Gastrocnemius medialis (tissue), 4 donors: Measurements from ENCODE around the gene EPS15. TPM values are rescaled to one million over a fixed set of nuclear protein-coding genes. Genes with fewer than 3 reads are reported as not detected.

ENCODE experiments used
- ATAC-seq, 2 donors: fragments of 150-250 bp; one replicate each; pipeline ENCODE4 v1.9.1; 2016
- DNase-seq, 2 donors: peaks; one replicate each; pipeline ENCODE4 v3.0.0-alpha.2; 2019
- H3K27ac ChIP-seq, 4 donors: fragments of 200-600 bp; sonication (generic); 1 replicate in 1 of 4; 2 replicates in 3 of 4; pipeline ENCODE4 v1.5.1; 2016 to 2018; ENCODE audit warnings: mild to moderate bottlenecking in 2 of 4, moderate library complexity in 1 of 4
- H3K27me3 ChIP-seq, 3 donors: fragments of 200-600 bp; sonication (generic) in 2 of 3; 1 replicate in 1 of 3; 2 replicates in 2 of 3; pipeline versions ENCODE4 v1.5.1 to v1.6.0; 2016 to 2019; ENCODE audit warnings: mild to moderate bottlenecking in 1 of 3, moderate library complexity in 1 of 3
- H3K36me3 ChIP-seq, 2 donors: fragments of 200-600 bp; sonication (generic) in 1 of 2; one replicate each; pipeline ENCODE4 v1.5.1; 2017 to 2018
- H3K4me1 ChIP-seq, 2 donors: fragments of 200-600 bp; sonication (generic) in 1 of 2; one replicate each; pipeline ENCODE4 v1.5.1; 2016 to 2017; ENCODE audit warnings: mild to moderate bottlenecking in 2 of 2
- H3K4me3 ChIP-seq, 4 donors: fragments of 200-600 bp; sonication (generic) in 3 of 4; 1 replicate in 1 of 4; 2 replicates in 3 of 4; pipeline ENCODE4 v1.5.1; 2016 to 2019; ENCODE audit warnings: mild to moderate bottlenecking in 2 of 4
- H3K9me3 ChIP-seq, 3 donors: fragments of 200-600 bp; sonication (generic) in 2 of 3; 1 replicate in 1 of 3; 2 replicates in 2 of 3; pipeline ENCODE4 v1.5.1; 2016 to 2019
- POLR2A ChIP-seq, 2 donors: fragments of 450-650 bp; IDR thresholded peaks; one replicate each; pipeline ENCODE4 v1.6.1; 2017; ENCODE audit warnings: antibody characterized with exemption in 2 of 2, mild to moderate bottlenecking in 2 of 2, moderate library complexity in 2 of 2
- in situ Hi-C, 4 donors: fragments of 200-750 bp; cut with MboI; loops; one replicate each; pipeline versions ENCODE4 v1.15.0 to v1.8.0; 2017; ENCODE audit warnings: low sequenced_read_pairs in 4 of 4
- intact Hi-C: fragments of 100-400 bp; cut with DNase I; formaldehyde crosslinking; loops from one replicate; pipeline ENCODE4 v1.15.1; 2023; ENCODE audit warnings: low total_unique reads
- total RNA-seq, 4 donors: library from RNA; depleted of rRNA; stranded (reverse); fragments of >200 nt; gene quantifications; one replicate each; pipeline versions ENCODE4 v1.1.0 to v1.2.3, GENCODE V29; 2016
- TF ChIP-seq, protein P1 (sequence below), 5 experiments: fragments of 450-650 bp in 3 of 5; fragments of 200-600 bp in 2 of 5; sonication (generic) in 2 of 5; IDR thresholded peaks in 4 of 5; conservative IDR thresholded peaks in 1 of 5; 1 replicate in 4 of 5; 2 replicates in 1 of 5; pipeline ENCODE4 v1.5.1; 2016 to 2019; ENCODE audit warnings: antibody characterized with exemption in 5 of 5, mild to moderate bottlenecking in 3 of 5, moderate library complexity in 3 of 5

The EPS15 gene
- total RNA-seq, 4 donors from 2014 or later: 44.8 to 121 (median 71.0) TPM

DNA sequence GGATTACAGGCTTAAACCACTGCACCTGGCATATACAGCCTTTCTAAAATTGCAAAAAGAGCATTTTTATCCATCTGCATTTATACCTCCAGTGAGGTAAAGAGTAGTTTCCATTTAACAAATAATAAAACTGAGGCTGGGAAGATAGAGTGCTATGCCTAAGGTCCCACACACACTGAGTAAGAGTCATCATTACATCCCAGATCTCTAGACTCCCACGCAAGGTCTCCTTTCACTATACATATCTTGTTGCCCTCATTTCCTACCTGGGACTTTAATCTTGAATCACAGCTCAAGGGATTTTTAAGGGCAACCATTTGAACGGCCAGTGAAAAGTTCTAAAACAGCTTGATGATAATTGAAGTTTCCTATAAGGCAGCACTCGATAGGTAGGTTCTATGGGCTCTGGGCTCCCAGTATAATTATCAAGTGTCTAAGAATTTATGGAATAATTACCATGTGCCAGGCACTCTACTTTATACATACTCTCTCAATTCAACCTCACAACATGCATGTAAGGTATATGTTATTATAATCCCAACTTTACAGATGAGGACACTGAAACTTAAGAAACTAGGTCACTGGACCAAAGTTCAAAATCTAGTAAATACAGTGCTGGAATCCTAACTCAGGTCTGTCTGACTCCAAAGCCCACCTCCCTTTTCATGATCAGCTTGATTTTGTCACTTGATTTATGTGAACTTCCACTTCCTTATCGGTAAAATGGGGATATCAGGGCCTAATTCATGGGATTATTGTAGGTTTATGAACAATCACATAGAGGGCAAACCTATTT is 23.3 kb upstream of the EPS15 start:
- in situ Hi-C loops: no loop called here
- Histone ChIP-seq H3K4me1 (peaks cover 17 to 22% of the 10 kb centered on the region in 2 donors), H3K27me3 (no peaks in the 10 kb centered on the region), H3K27ac (no peak overlapping the region), H3K36me3 (no peaks in the 10 kb centered on the region), H3K4me3 (no peak overlapping the region), H3K9me3 (no peaks in the 10 kb centered on the region)
- no peak for DNase-seq
- intact Hi-C loops: no loop called here
- TF ChIP-seq, protein P1, sequence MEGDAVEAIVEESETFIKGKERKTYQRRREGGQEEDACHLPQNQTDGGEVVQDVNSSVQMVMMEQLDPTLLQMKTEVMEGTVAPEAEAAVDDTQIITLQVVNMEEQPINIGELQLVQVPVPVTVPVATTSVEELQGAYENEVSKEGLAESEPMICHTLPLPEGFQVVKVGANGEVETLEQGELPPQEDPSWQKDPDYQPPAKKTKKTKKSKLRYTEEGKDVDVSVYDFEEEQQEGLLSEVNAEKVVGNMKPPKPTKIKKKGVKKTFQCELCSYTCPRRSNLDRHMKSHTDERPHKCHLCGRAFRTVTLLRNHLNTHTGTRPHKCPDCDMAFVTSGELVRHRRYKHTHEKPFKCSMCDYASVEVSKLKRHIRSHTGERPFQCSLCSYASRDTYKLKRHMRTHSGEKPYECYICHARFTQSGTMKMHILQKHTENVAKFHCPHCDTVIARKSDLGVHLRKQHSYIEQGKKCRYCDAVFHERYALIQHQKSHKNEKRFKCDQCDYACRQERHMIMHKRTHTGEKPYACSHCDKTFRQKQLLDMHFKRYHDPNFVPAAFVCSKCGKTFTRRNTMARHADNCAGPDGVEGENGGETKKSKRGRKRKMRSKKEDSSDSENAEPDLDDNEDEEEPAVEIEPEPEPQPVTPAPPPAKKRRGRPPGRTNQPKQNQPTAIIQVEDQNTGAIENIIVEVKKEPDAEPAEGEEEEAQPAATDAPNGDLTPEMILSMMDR (IDR thresholded peaks at IDR 0.05 in 4 of 5, conservative IDR thresholded peaks at IDR 0.05 in 1 of 5): no peak
- no peak for TF ChIP-seq POLR2A (IDR thresholded peaks at IDR 0.05)
- ATAC-seq: no peak

DNA sequence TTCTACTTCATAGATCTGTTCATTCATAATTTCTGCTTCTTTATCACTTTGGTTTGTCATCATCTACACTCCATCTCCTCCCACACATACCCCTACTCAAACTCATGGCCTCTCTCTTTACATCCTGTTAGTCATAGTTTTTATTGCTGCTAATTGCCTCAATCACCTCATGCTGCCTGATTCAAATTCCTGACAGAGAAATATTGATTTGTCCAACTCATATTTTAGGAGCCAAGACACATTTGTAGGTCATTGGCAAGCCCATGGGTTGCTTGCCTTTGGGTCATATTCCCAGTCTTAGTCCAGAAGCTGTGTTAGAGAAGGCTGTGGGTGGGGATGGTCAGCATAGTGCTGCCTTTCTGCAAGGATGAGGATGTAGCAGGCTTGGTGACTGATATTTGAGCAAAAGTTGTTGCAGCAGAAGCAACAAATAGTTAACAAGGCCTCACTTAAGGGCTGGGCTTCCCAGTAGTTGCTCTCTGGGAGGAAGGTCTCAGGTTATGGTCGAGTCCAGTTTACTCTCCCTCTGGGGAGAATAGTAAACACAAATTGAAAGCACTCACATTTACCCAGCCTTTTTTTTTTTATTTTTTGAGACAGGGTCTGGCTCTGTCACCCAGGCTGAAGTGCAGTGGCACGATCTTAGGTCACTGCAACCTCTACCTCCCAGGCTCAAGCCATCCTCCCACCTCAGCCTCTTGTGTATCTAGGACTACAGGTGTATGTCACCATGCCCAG is 22.4 kb upstream of the EPS15 start:
- ATAC-seq (no peak), DNase-seq (no peak)
- in situ Hi-C loops (no loop called here), intact Hi-C loops (no loop called here)
- no peak overlapping the region for H3K27ac ChIP-seq
- H3K27me3 ChIP-seq: no peaks in the 10 kb centered on the region
- H3K4me3 ChIP-seq: no peak overlapping the region
- no peaks in the 10 kb centered on the region for H3K9me3 ChIP-seq
- H3K36me3 ChIP-seq: no peaks in the 10 kb centered on the region
- H3K4me1 ChIP-seq: peaks cover 17 to 22% of the 10 kb centered on the region in 2 donors
- TF ChIP-seq, protein P1 (IDR thresholded peaks at IDR 0.05 in 4 of 5, conservative IDR thresholded peaks at IDR 0.05 in 1 of 5): no peak
- TF ChIP-seq POLR2A (IDR thresholded peaks at IDR 0.05): no peak

DNA sequence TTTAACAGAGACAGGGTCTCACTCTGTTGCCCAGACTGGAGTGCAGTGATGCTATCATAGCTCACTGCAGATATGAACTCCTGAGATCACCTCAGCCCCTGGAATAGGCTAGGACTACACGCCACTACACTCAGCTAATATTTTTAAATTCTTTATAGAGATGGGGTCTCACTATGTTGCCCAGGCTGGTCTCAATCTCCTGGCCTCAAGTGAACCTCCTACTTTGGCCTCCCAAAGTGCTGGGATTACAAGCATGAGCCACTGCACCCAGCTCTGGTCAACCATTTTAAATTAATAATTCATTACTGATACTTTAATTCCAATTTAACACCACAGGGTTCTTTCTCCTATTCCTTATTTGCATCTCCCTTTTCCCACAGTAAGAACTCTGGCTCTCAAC is 18.5 kb upstream of the EPS15 start:
- H3K27ac ChIP-seq: no peak overlapping the region
- H3K4me1 ChIP-seq: peaks cover 22 to 28% of the 10 kb centered on the region in 2 donors
- H3K36me3 ChIP-seq: no peaks in the 10 kb centered on the region
- H3K27me3 ChIP-seq: no peaks in the 10 kb centered on the region
- no peak overlapping the region for H3K4me3 ChIP-seq
- no peak for ATAC-seq
- H3K9me3 ChIP-seq: no peaks in the 10 kb centered on the region
- in situ Hi-C loops (no loop called here), intact Hi-C loops (no loop called here)
- no peak for DNase-seq
- TF ChIP-seq, protein P1 (IDR thresholded peaks at IDR 0.05 in 4 of 5, conservative IDR thresholded peaks at IDR 0.05 in 1 of 5): no peak
- no peak for TF ChIP-seq POLR2A (IDR thresholded peaks at IDR 0.05)

DNA sequence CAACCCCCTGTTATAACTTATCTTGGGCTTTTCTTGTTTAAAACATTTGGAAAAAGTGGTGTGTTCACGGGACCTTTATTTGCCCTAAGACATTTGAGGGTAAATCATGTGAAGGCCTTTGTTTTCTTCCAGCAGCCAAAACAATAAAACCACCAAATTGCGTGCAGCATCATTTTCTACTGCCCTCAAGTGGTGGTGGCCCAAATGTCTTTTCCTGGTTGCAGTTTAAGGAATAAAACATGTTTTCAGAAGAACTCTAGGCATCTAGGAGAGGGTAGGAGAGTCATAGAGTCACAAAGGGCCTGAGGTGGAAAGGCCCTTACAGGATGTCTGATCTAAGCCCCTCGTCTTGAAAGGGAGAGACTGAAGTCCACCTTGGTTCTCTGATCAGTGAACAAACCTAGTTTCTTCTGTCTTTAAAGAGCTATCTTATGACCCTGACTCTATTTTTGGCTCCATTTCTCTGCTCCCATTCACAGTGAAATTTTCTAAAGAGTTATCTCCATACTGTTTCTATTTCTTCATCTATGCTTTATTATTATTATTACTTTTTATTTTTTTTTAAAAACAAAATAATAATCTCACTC is 16.0 kb upstream of the EPS15 start:
- no peaks in the 10 kb centered on the region for H3K36me3 ChIP-seq
- intact Hi-C loops: no loop called here
- peaks cover 10 to 22% of the 10 kb centered on the region in 2 donors for H3K4me1 ChIP-seq
- no peaks in the 10 kb centered on the region for H3K9me3 ChIP-seq
- in situ Hi-C loops: no loop called here
- TF ChIP-seq, protein P1 (IDR thresholded peaks at IDR 0.05 in 4 of 5, conservative IDR thresholded peaks at IDR 0.05 in 1 of 5): peak; percentile 20 to 64 (median 51)
- no peak for TF ChIP-seq POLR2A (IDR thresholded peaks at IDR 0.05)
- ATAC-seq: peak; percentile 51 to 53
- peak in 1 of 2 donors; percentile 21 for DNase-seq
- H3K27ac ChIP-seq: no peak overlapping the region
- no peaks in the 10 kb centered on the region for H3K27me3 ChIP-seq
- no peak overlapping the region for H3K4me3 ChIP-seq
